WTC11 (cell line): Measurements from ENCODE around the gene GJA3.

Source experiments
- ETV6 ChIP-seq: sonication (generic); formaldehyde crosslinking; IDR thresholded peaks from 2 replicates; pipeline ENCODE4 v1.8.1; 2022; ENCODE audit warnings: mild to moderate bottlenecking, missing genetic modification reagents
- FOXJ3 ChIP-seq: sonication (generic); formaldehyde crosslinking; IDR thresholded peaks from 2 replicates; pipeline ENCODE4 v1.9.0; 2021; ENCODE audit warnings: missing genetic modification reagents, mild to moderate bottlenecking, borderline replicate concordance
- NR2C2 ChIP-seq: sonication (generic); formaldehyde crosslinking; IDR thresholded peaks from 2 replicates; pipeline ENCODE4 v1.8.0; 2022; ENCODE audit warnings: mild to moderate bottlenecking, missing genetic modification reagents
- NR3C1 ChIP-seq: sonication (generic); formaldehyde crosslinking; conservative IDR thresholded peaks from 2 replicates; pipeline ENCODE4 v1.8.1; 2023; ENCODE audit warnings: low read depth, mild to moderate bottlenecking, missing genetic modification reagents
- TCF7 ChIP-seq: sonication (generic); formaldehyde crosslinking; IDR thresholded peaks from 2 replicates; pipeline ENCODE4 v1.8.0; 2022; ENCODE audit warnings: mild to moderate bottlenecking, low read depth, missing genetic modification reagents, moderate library complexity
- ZNF232 ChIP-seq: sonication (generic); formaldehyde crosslinking; IDR thresholded peaks from 2 replicates; pipeline ENCODE4 v1.8.0; 2022; ENCODE audit warnings: mild to moderate bottlenecking, missing genetic modification reagents
- TF ChIP-seq, protein P1 (sequence below): fragments of 200-600 bp; IDR thresholded peaks from 2 replicates; pipeline ENCODE4 v1.8.0; 2022; ENCODE audit warnings: antibody characterized with exemption
- TF ChIP-seq, protein P2 (sequence below): sonication (generic); formaldehyde crosslinking; IDR thresholded peaks from 2 replicates; pipeline ENCODE4 v1.8.1; 2022; ENCODE audit warnings: mild to moderate bottlenecking, moderate library complexity, missing genetic modification reagents
- TF ChIP-seq, protein P3 (sequence below): sonication (generic); formaldehyde crosslinking; IDR thresholded peaks from 2 replicates; pipeline ENCODE4 v1.8.1; 2023; ENCODE audit warnings: mild to moderate bottlenecking, missing genetic modification reagents
- TF ChIP-seq, protein P4 (sequence below): sonication (generic); formaldehyde crosslinking; IDR thresholded peaks from 2 replicates; pipeline ENCODE4 v1.8.1; 2023; ENCODE audit warnings: mild to moderate bottlenecking, missing genetic modification reagents, borderline replicate concordance

DNA sequence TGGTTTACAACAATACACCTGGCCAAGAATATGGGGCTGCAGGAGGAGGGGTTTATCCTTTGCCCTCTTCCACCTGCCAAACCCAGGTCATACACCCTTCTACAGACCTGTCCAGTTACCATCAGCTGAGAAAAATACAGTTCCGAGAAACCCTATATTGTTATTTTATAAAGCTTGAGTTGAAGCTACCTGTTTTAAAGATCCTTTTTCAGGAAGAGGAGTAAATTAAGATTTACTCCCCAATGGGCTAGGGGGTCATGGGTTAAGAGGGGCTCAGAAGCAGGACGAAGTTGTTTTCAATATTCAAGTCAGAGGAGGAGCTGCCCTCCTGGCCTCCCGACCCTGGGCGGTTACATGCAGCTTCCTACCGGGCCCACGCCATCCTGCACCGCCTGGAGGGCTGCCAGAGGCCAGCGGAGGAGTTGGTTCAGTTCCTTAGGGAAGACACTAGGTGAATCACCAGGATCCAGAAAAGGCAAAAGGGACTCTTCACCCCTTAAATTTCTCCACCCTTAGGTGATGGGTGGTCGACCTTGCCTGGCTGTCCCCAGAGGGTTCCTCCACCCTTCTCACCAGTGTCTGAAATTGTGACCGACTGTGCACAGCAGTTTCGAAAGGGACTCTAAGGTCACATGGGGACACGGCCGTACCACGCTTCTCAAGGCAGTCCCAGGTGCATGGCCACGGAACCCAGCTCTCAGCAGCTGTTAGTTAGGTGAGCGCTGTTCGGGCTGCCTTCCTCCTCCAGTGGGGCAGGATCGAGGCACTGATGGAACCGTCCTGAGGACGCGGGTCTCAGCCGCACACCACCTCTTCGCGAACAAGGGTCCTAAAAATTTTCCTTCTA lies 30.7 kb upstream of the GJA3 start:
- TF ChIP-seq, protein P1, sequence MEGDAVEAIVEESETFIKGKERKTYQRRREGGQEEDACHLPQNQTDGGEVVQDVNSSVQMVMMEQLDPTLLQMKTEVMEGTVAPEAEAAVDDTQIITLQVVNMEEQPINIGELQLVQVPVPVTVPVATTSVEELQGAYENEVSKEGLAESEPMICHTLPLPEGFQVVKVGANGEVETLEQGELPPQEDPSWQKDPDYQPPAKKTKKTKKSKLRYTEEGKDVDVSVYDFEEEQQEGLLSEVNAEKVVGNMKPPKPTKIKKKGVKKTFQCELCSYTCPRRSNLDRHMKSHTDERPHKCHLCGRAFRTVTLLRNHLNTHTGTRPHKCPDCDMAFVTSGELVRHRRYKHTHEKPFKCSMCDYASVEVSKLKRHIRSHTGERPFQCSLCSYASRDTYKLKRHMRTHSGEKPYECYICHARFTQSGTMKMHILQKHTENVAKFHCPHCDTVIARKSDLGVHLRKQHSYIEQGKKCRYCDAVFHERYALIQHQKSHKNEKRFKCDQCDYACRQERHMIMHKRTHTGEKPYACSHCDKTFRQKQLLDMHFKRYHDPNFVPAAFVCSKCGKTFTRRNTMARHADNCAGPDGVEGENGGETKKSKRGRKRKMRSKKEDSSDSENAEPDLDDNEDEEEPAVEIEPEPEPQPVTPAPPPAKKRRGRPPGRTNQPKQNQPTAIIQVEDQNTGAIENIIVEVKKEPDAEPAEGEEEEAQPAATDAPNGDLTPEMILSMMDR: no peak
- TF ChIP-seq NR2C2 (CRISPR knock-in tag): no peak
- no peak for TF ChIP-seq TCF7 (CRISPR knock-in tag)
- TF ChIP-seq NR3C1: no peak
- no peak for TF ChIP-seq FOXJ3
- TF ChIP-seq, protein P2, sequence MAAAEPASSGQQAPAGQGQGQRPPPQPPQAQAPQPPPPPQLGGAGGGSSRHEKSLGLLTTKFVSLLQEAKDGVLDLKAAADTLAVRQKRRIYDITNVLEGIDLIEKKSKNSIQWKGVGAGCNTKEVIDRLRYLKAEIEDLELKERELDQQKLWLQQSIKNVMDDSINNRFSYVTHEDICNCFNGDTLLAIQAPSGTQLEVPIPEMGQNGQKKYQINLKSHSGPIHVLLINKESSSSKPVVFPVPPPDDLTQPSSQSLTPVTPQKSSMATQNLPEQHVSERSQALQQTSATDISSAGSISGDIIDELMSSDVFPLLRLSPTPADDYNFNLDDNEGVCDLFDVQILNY (CRISPR knock-in tag): no peak
- no peak for TF ChIP-seq ZNF232
- TF ChIP-seq, protein P3, sequence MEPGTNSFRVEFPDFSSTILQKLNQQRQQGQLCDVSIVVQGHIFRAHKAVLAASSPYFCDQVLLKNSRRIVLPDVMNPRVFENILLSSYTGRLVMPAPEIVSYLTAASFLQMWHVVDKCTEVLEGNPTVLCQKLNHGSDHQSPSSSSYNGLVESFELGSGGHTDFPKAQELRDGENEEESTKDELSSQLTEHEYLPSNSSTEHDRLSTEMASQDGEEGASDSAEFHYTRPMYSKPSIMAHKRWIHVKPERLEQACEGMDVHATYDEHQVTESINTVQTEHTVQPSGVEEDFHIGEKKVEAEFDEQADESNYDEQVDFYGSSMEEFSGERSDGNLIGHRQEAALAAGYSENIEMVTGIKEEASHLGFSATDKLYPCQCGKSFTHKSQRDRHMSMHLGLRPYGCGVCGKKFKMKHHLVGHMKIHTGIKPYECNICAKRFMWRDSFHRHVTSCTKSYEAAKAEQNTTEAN (CRISPR knock-in tag): no peak
- no peak for TF ChIP-seq ETV6 (CRISPR knock-in tag)
- TF ChIP-seq, protein P4, sequence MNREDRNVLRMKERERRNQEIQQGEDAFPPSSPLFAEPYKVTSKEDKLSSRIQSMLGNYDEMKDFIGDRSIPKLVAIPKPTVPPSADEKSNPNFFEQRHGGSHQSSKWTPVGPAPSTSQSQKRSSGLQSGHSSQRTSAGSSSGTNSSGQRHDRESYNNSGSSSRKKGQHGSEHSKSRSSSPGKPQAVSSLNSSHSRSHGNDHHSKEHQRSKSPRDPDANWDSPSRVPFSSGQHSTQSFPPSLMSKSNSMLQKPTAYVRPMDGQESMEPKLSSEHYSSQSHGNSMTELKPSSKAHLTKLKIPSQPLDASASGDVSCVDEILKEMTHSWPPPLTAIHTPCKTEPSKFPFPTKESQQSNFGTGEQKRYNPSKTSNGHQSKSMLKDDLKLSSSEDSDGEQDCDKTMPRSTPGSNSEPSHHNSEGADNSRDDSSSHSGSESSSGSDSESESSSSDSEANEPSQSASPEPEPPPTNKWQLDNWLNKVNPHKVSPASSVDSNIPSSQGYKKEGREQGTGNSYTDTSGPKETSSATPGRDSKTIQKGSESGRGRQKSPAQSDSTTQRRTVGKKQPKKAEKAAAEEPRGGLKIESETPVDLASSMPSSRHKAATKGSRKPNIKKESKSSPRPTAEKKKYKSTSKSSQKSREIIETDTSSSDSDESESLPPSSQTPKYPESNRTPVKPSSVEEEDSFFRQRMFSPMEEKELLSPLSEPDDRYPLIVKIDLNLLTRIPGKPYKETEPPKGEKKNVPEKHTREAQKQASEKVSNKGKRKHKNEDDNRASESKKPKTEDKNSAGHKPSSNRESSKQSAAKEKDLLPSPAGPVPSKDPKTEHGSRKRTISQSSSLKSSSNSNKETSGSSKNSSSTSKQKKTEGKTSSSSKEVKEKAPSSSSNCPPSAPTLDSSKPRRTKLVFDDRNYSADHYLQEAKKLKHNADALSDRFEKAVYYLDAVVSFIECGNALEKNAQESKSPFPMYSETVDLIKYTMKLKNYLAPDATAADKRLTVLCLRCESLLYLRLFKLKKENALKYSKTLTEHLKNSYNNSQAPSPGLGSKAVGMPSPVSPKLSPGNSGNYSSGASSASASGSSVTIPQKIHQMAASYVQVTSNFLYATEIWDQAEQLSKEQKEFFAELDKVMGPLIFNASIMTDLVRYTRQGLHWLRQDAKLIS: no peak
